GM12878 (cell line): Measurements from ENCODE around the gene SPATA12. TPM values are rescaled to one million over a fixed set of nuclear protein-coding genes. Genes with fewer than 3 reads are reported as not detected.

ENCODE experiments used
- ATAC-seq: fragments of 200-7000 bp; cut with Tn5 transposase; 3 replicates; pipeline ENCODE4 v1.9.1; 2020; ENCODE audit warnings: mild to moderate bottlenecking, moderate library complexity
- BruUV-seq: library from RNA; stranded (reverse); fragments of 400-500 nt; replicated peaks from 2 replicates; lab custom pipeline; 2021; lab: Mats Ljungman, UMichigan
- CTCF ChIA-PET: fragments of 300-600 bp; sonication (Branson Sonifier 250); formaldehyde crosslinking; extraction: SDS; loops from one replicate; lab custom pipeline; 2021; ENCODE audit warnings: inconsistent platforms; lab: Yijun Ruan, JAX
- POLR2A ChIA-PET: fragments of 350-600 bp; formaldehyde crosslinking; extraction: SDS; loops from one replicate; lab custom pipeline; 2021; ENCODE audit warnings: inconsistent platforms; lab: Charles Lee
- RAD21 ChIA-PET: fragments of 300-600 bp; sonication (Branson Sonifier 250); formaldehyde crosslinking; loops from one replicate; lab custom pipeline; 2023; ENCODE audit warnings: antibody characterized with exemption; ENCODE audit not compliant: unreplicated experiment; lab: Charles Lee
- SMC1A ChIA-PET: fragments of 300-600 bp; sonication (Branson Sonifier 250); formaldehyde crosslinking; loops from one replicate; lab custom pipeline; 2023; ENCODE audit not compliant: unreplicated experiment, uncharacterized antibody; lab: Charles Lee
- DNase-seq: peaks from one replicate; pipeline ENCODE4 v3.0.0-alpha.2; 2011; ENCODE audit warnings: low read depth, low spot score
- FAIRE-seq: peaks from 3 replicates; lab custom pipeline; 2011; peaks lifted over from hg19 to GRCh38; lab: Jason Lieb, UNC
- H2AFZ ChIP-seq: 2 replicates; pipeline ENCODE4 v1.6.0; 2011; ENCODE audit warnings: low read depth, low read length, control low read depth; ENCODE audit not compliant: control insufficient read depth
- H3K27ac ChIP-seq: 2 replicates; pipeline ENCODE4 v1.5.1; 2011; ENCODE audit warnings: control low read depth; ENCODE audit not compliant: control insufficient read depth, insufficient read depth
- H3K27me3 ChIP-seq, 2 experiments: replicated peaks in 1 of 2; 2 replicates each; pipeline versions ENCODE4 v1.6.0 to v1.6.1; 2011; ENCODE audit warnings: low read length in 1 of 2; ENCODE audit not compliant: control insufficient read depth in 2 of 2, insufficient read depth in 2 of 2
- H3K36me3 ChIP-seq, 2 experiments: 2 replicates each; pipeline ENCODE4 v1.5.1; 2011; ENCODE audit warnings: low read length in 1 of 2; ENCODE audit not compliant: control insufficient read depth in 2 of 2, insufficient read depth in 2 of 2
- H3K4me1 ChIP-seq: 2 replicates; pipeline ENCODE4 v1.6.1; 2011; ENCODE audit warnings: mild to moderate bottlenecking, low read length, moderate library complexity, mixed read lengths; ENCODE audit not compliant: control insufficient read depth, insufficient read depth
- H3K4me2 ChIP-seq: 2 replicates; pipeline ENCODE4 v1.6.0; 2011; ENCODE audit warnings: control low read depth; ENCODE audit not compliant: control insufficient read depth, insufficient read depth
- H3K4me3 ChIP-seq: fragments of 200-600 bp; sonication (generic); 2 replicates; pipeline ENCODE4 v1.5.1; 2016
- H3K79me2 ChIP-seq: 2 replicates; pipeline ENCODE4 v1.6.0; 2011; ENCODE audit warnings: low read length; ENCODE audit not compliant: control insufficient read depth, insufficient read depth
- H3K9ac ChIP-seq: 2 replicates; pipeline ENCODE4 v1.8.0; 2011; ENCODE audit warnings: low read length, control low read depth, mixed read lengths; ENCODE audit not compliant: control insufficient read depth, insufficient read depth
- H3K9me3 ChIP-seq: replicated peaks from 3 replicates; pipeline ENCODE4 v1.5.1; 2011; ENCODE audit warnings: mild to moderate bottlenecking, low read length; ENCODE audit not compliant: control insufficient read depth, insufficient read depth
- H4K20me1 ChIP-seq: 2 replicates; pipeline ENCODE4 v1.6.0; 2011; ENCODE audit not compliant: control insufficient read depth, insufficient read depth
- BCL3 ChIP-seq: IDR thresholded peaks from 2 replicates; pipeline ENCODE4 v1.6.1; 2011; ENCODE audit warnings: borderline replicate concordance, low read depth, mild to moderate bottlenecking, moderate library complexity, low read length; ENCODE audit not compliant: insufficient read depth, poor library complexity, severe bottlenecking
- BMI1 ChIP-seq: fragments of 450-650 bp; IDR thresholded peaks from 2 replicates; pipeline ENCODE4 v1.6.1; 2016; ENCODE audit warnings: mild to moderate bottlenecking, moderate library complexity, borderline replicate concordance
- IKZF1 ChIP-seq: fragments of 450-650 bp; conservative IDR thresholded peaks from 2 replicates; pipeline ENCODE4 v1.6.1; 2017; ENCODE audit warnings: antibody characterized with exemption, mild to moderate bottlenecking
- KDM1A ChIP-seq: fragments of 200-600 bp; sonication (generic); IDR thresholded peaks from 2 replicates; pipeline ENCODE4 v1.6.1; 2016; ENCODE audit warnings: borderline replicate concordance
- RCOR1 ChIP-seq: conservative IDR thresholded peaks from 2 replicates; pipeline ENCODE4 v1.6.1; 2012; ENCODE audit warnings: low read depth, low read length, improper control_type of control experiment
- SMC3 ChIP-seq: IDR thresholded peaks from 2 replicates; pipeline ENCODE4 v1.6.1; 2011; ENCODE audit warnings: low read length, improper control_type of control experiment, borderline replicate concordance
- SREBF1 ChIP-seq: IDR thresholded peaks from 2 replicates; pipeline ENCODE4 v1.6.1; 2012; ENCODE audit warnings: mild to moderate bottlenecking, low read length
- TAF1 ChIP-seq: IDR thresholded peaks from 2 replicates; pipeline ENCODE4 v1.6.1; 2011; ENCODE audit warnings: mild to moderate bottlenecking, low read depth, low read length, borderline replicate concordance
- YBX1 ChIP-seq: fragments of 450-650 bp; IDR thresholded peaks from 2 replicates; pipeline ENCODE4 v1.6.1; 2016; ENCODE audit warnings: antibody characterized with exemption
- WGBS: methylation state at CpG from one replicate; pipeline ENCODE4 v1.1.6; 2016; ENCODE audit warnings: low lambda C conversion rate; ENCODE audit not compliant: insufficient replicate concordance, insufficient coverage; ENCODE audit errors: missing lambda C conversion rate; 5-methylcytosine and 5-hydroxymethylcytosine counted together
- in situ Hi-C: fragments of 300-500 bp; cut with MboI; formaldehyde crosslinking; loops from 9 replicates; pipeline ENCODE4 v1.14.3; 2018; ENCODE audit warnings: mixed read lengths
- intact Hi-C: fragments of 100-400 bp; cut with micrococcal nuclease; formaldehyde crosslinking; loops from one replicate; pipeline ENCODE4 v1.14.2; 2022; ENCODE audit not compliant: unreplicated experiment
- polyA plus RNA-seq, 11 experiments: library from polyadenylated mRNA; depleted of rRNA in 4 of 11; unstranded in 6 of 11; stranded (reverse) in 5 of 11; fragments of >200 nt; fragmentation: Nextera tagmentation in 4 of 11; fragmentation: Illumina TruSeq in 1 of 11; extraction: Ambion mirVana in 4 of 11; extraction: Trizol in 1 of 11; gene quantifications; 1 replicate in 1 of 11; 2 replicates in 10 of 11; pipeline versions ENCODE4 v1.2.1 to v1.2.3, GENCODE V29; 2011 to 2016; ENCODE audit warnings: inconsistent platforms in 2 of 11, missing spikeins in 2 of 11, low read depth in 1 of 11
- total RNA-seq, 4 experiments: library from RNA; depleted of rRNA in 3 of 4; stranded (reverse); fragments of >200 nt in 3 of 4; fragmentation: Illumina TruSeq in 1 of 4; extraction: Trizol in 1 of 4; gene quantifications; 2 replicates each; pipeline versions ENCODE4 v1.2.1 to v1.2.3, GENCODE V29; 2013 to 2021
- TF ChIP-seq, protein P1 (sequence below): IDR thresholded peaks from 2 replicates; pipeline ENCODE4 v1.6.1; 2012; ENCODE audit warnings: improper control_type of control experiment, low read depth, low read length; ENCODE audit not compliant: insufficient replicate concordance

SPATA12 gene
- total and polyA plus RNA-seq, 10 of the 15 experiments (the other 5 are each of a cell fraction or from before 2014, with no cell fraction given), result 0.03 to 0.69 (median 0.37) TPM

DNA sequence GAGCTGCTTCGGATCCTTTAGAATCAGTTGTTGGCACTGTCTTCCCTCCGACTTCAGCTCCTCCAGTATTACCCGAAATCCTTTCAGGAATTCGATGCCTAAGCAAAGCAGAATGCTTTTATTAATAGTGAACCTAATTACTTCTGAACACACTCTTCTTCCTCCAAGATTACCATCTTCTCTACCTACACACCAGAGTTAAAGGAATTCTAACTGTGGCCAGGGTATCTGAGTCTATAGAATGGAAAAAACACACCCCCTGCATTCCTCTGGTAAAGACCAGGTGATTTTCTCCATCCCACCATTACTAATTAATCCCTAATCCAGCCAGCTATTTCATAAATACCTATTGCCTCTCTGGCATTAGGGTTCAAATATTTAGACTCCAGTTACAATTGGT, 49.8 kb downstream of the SPATA12 start:
- H3K27me3 ChIP-seq, result peaks cover 0 to 6% of the 10 kb centered on the region in 2 experiments; a peak in 2 of 4 replicates
- WGBS, result 60% methylated on average over 4 of the region's 4 CpGs
- H2AFZ ChIP-seq, result no peak overlapping the region
- H3K9ac ChIP-seq, result no peak overlapping the region
- ChIA-PET CTCF (interaction anchor here (1.0 to 3.3 kb wide), 4 partner anchors 10 to 115 kb away, joined by 3 to 21 read pairs (median 4); no protein-coding TSS in a partner anchor), RAD21 (no interaction called here)
- no peak for DNase-seq
- H3K36me3 ChIP-seq, result no peaks in the 10 kb centered on the region
- no peak overlapping the region for H3K4me3 ChIP-seq
- intact Hi-C loops, result no loop called here
- no peak for FAIRE-seq
- in situ Hi-C loops, result no loop called here
- no peak for TF ChIP-seq RCOR1
- TF ChIP-seq, all 136 proteins: peak for 0
- Histone ChIP-seq H3K4me2 (no peak overlapping the region), H3K27ac (no peak overlapping the region), H3K79me2 (no peaks in the 10 kb centered on the region), H3K9me3 (no peaks in the 10 kb centered on the region), H4K20me1 (no peaks in the 10 kb centered on the region), H3K4me1 (no peaks in the 10 kb centered on the region)
- ChIA-PET POLR2A (no interaction called here), SMC1A (interaction anchor here (2.6 kb wide), 1 partner anchor 10 kb away, joined by 14 read pairs; no protein-coding TSS in a partner anchor)
- ATAC-seq, result no peak
- no TSS peak for BruUV-seq

- FAIRE-seq, result no peak
- ChIA-PET CTCF (interaction anchor here (1.0 to 3.3 kb wide), 5 partner anchors 10 to 115 kb away, joined by 3 to 21 read pairs (median 4); no protein-coding TSS in a partner anchor), SMC1A (interaction anchor here (0.9 to 2.6 kb wide), 2 partner anchors 10 to 306 kb away, joined by 3 to 14 read pairs; no protein-coding TSS in a partner anchor), POLR2A (interaction anchor here (0.5 kb wide), 1 partner anchor 14 kb away, joined by 3 read pairs; no protein-coding TSS in a partner anchor), RAD21 (no interaction called here)
- in situ Hi-C loops, result no loop called here
- no peaks in the 10 kb centered on the region for H4K20me1 ChIP-seq
- H3K27ac ChIP-seq, result no peak overlapping the region
- peaks cover 0 to 6% of the 10 kb centered on the region in 2 experiments; a peak in 3 of 4 replicates for H3K27me3 ChIP-seq
- no peaks in the 10 kb centered on the region for H3K36me3 ChIP-seq
- no peaks in the 10 kb centered on the region for H3K9me3 ChIP-seq
- 15% methylated on average over 14 of the region's 14 CpGs for WGBS
- no peak overlapping the region for H2AFZ ChIP-seq
- DNase-seq, result no peak
- H3K79me2 ChIP-seq, result no peaks in the 10 kb centered on the region
- BruUV-seq, result no TSS peak
- H3K4me2 ChIP-seq, result no peak overlapping the region
- H3K4me3 ChIP-seq, result no peak overlapping the region
- H3K4me1 ChIP-seq, result no peaks in the 10 kb centered on the region
- intact Hi-C loops, result no loop called here
- H3K9ac ChIP-seq, result no peak overlapping the region
- no peak for ATAC-seq
- TF ChIP-seq SMC3, result no peak
- TF ChIP-seq BMI1, result no peak
- no peak for TF ChIP-seq YBX1
- TF ChIP-seq IKZF1, result no peak
- TF ChIP-seq KDM1A, result no peak
- TF ChIP-seq, protein P1, sequence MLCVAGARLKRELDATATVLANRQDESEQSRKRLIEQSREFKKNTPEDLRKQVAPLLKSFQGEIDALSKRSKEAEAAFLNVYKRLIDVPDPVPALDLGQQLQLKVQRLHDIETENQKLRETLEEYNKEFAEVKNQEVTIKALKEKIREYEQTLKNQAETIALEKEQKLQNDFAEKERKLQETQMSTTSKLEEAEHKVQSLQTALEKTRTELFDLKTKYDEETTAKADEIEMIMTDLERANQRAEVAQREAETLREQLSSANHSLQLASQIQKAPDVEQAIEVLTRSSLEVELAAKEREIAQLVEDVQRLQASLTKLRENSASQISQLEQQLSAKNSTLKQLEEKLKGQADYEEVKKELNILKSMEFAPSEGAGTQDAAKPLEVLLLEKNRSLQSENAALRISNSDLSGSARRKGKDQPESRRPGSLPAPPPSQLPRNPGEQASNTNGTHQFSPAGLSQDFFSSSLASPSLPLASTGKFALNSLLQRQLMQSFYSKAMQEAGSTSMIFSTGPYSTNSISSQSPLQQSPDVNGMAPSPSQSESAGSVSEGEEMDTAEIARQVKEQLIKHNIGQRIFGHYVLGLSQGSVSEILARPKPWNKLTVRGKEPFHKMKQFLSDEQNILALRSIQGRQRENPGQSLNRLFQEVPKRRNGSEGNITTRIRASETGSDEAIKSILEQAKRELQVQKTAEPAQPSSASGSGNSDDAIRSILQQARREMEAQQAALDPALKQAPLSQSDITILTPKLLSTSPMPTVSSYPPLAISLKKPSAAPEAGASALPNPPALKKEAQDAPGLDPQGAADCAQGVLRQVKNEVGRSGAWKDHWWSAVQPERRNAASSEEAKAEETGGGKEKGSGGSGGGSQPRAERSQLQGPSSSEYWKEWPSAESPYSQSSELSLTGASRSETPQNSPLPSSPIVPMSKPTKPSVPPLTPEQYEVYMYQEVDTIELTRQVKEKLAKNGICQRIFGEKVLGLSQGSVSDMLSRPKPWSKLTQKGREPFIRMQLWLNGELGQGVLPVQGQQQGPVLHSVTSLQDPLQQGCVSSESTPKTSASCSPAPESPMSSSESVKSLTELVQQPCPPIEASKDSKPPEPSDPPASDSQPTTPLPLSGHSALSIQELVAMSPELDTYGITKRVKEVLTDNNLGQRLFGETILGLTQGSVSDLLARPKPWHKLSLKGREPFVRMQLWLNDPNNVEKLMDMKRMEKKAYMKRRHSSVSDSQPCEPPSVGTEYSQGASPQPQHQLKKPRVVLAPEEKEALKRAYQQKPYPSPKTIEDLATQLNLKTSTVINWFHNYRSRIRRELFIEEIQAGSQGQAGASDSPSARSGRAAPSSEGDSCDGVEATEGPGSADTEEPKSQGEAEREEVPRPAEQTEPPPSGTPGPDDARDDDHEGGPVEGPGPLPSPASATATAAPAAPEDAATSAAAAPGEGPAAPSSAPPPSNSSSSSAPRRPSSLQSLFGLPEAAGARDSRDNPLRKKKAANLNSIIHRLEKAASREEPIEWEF, result no peak
- TF ChIP-seq TAF1, result no peak
- TF ChIP-seq BCL3, result no peak
- no peak for TF ChIP-seq SREBF1
Measured at GRCh38 chr3:57110798-57111197, 50.3 kb downstream of the SPATA12 start.
